ENCODE results near the gene ARFGEF3. TPM values are rescaled to one million over a fixed set of nuclear protein-coding genes. Genes with fewer than 3 reads are reported as not detected.

Gene ARFGEF3
- total RNA-seq, 1 donor from 2014 or later = 3.8 TPM

- Histone ChIP-seq H3K4me3 (no peak overlapping the region), H3K4me2 (no peak overlapping the region), H3K79me2 (ENCODE audit: low read depth) (no peaks in the 10 kb centered on the region), H2AFZ (replicated peaks) (no peak overlapping the region), H3K36me3 (no peaks in the 10 kb centered on the region), H3K27ac (no peak overlapping the region), H3K9ac (no peak overlapping the region), H4K20me1 (ENCODE audit: low read depth) (no peaks in the 10 kb centered on the region), H3K9me3 (ENCODE audit: low read depth) (no peaks in the 10 kb centered on the region), H3F3A (ENCODE audit: low read depth) (no peaks in the 10 kb centered on the region), H3K4me1 (no peaks in the 10 kb centered on the region), H3K27me3 (no peaks in the 10 kb centered on the region)
- Mint-ChIP-seq H3K4me1 (no peaks in the 10 kb centered on the region), H3K36me3 (no peaks in the 10 kb centered on the region), H3K27me3 (ENCODE audit: insufficient read depth, low read depth) (peaks cover 6% of the 10 kb centered on the region), H3K27ac (no peak overlapping the region), H3K9me3 (no peaks in the 10 kb centered on the region), H3K4me3 (no peak overlapping the region)
- TF ChIP-seq CTCF (IDR thresholded peaks at IDR 0.05) = no peak
- no peak for TF ChIP-seq EZH2phosphoT487 (IDR thresholded peaks at IDR 0.05)
- TF ChIP-seq EZH2 (IDR thresholded peaks at IDR 0.05) = no peak
- DNase-seq (ENCODE audit: low spot score) = no peak
Measured at GRCh38 chr6:138267971-138268895, 106.5 kb downstream of the ARFGEF3 start.

GRCh38 chr6:138271451-138271850 lies 109.7 kb downstream of the ARFGEF3 start:
- no peak for DNase-seq (ENCODE audit: low spot score)
- H3K4me3 ChIP-seq = no peak overlapping the region
- H3K9me3 ChIP-seq (ENCODE audit: low read depth) = no peaks in the 10 kb centered on the region
- TF ChIP-seq CTCF (IDR thresholded peaks at IDR 0.05) (no peak), EZH2 (IDR thresholded peaks at IDR 0.05) (no peak), EZH2phosphoT487 (IDR thresholded peaks at IDR 0.05) (no peak)
- H4K20me1 ChIP-seq (ENCODE audit: low read depth) = no peaks in the 10 kb centered on the region
- no peak overlapping the region for H2AFZ ChIP-seq (replicated peaks)
- H3K4me2 ChIP-seq = no peak overlapping the region
- H3F3A ChIP-seq (ENCODE audit: low read depth) = no peaks in the 10 kb centered on the region
- H3K27ac ChIP-seq = no peak overlapping the region
- no peaks in the 10 kb centered on the region for H3K79me2 ChIP-seq (ENCODE audit: low read depth)
- H3K9ac ChIP-seq = no peak overlapping the region
- Mint-ChIP-seq H3K9me3 (no peaks in the 10 kb centered on the region), H3K36me3 (no peaks in the 10 kb centered on the region), H3K4me1 (no peaks in the 10 kb centered on the region), H3K27ac (no peak overlapping the region), H3K27me3 (ENCODE audit: insufficient read depth, low read depth) (peaks cover 2% of the 10 kb centered on the region), H3K4me3 (no peak overlapping the region)
- H3K36me3 ChIP-seq = no peaks in the 10 kb centered on the region
- no peaks in the 10 kb centered on the region for H3K27me3 ChIP-seq
- no peaks in the 10 kb centered on the region for H3K4me1 ChIP-seq

- no peaks in the 10 kb centered on the region for H3K4me1 Mint-ChIP-seq
- no peak overlapping the region for H3K27ac Mint-ChIP-seq
Measured at GRCh38 chr6:138272533-138273315, 111.0 kb downstream of the ARFGEF3 start.

More at GRCh38 chr6:138272533-138273315, 111.0 kb downstream of the ARFGEF3 start:
- H3K27me3 ChIP-seq = no peaks in the 10 kb centered on the region
- no peaks in the 10 kb centered on the region for H3F3A ChIP-seq (ENCODE audit: low read depth)
- Mint-ChIP-seq H3K27me3 (ENCODE audit: insufficient read depth, low read depth) (peaks cover 2% of the 10 kb centered on the region), H3K36me3 (no peaks in the 10 kb centered on the region), H3K9me3 (no peaks in the 10 kb centered on the region), H3K4me3 (no peak overlapping the region)
- H3K79me2 ChIP-seq (ENCODE audit: low read depth) = no peaks in the 10 kb centered on the region
- no peaks in the 10 kb centered on the region for H3K4me1 ChIP-seq
- no peak overlapping the region for H3K9ac ChIP-seq
- H3K9me3 ChIP-seq (ENCODE audit: low read depth) = no peaks in the 10 kb centered on the region
- H4K20me1 ChIP-seq (ENCODE audit: low read depth) = no peaks in the 10 kb centered on the region
- no peak for TF ChIP-seq EZH2 (IDR thresholded peaks at IDR 0.05)
- no peak for TF ChIP-seq CTCF (IDR thresholded peaks at IDR 0.05)
- TF ChIP-seq EZH2phosphoT487 (IDR thresholded peaks at IDR 0.05) = no peak
- H3K4me2 ChIP-seq = no peak overlapping the region
- H2AFZ ChIP-seq (replicated peaks) = no peak overlapping the region
- no peak for DNase-seq (ENCODE audit: low spot score)
- H3K36me3 ChIP-seq = no peaks in the 10 kb centered on the region
- no peak overlapping the region for H3K27ac ChIP-seq
- no peak overlapping the region for H3K4me3 ChIP-seq
